IMR-90 (cell line): Measurements from ENCODE around the gene COPS9. TPM values are rescaled to one million over a fixed set of nuclear protein-coding genes. Genes with fewer than 3 reads are reported as not detected.

ENCODE experiments used
- ATAC-seq: fragments of 200-7000 bp; cut with Tn5 transposase; 2 replicates; pipeline ENCODE4 v1.9.1; 2020; ENCODE audit warnings: low read depth, mild to moderate bottlenecking, moderate library complexity
- BruUV-seq: library from RNA; stranded (reverse); fragments of 400-500 nt; replicated peaks from 2 replicates; lab custom pipeline; 2021; lab: Mats Ljungman, UMichigan
- CTCF ChIA-PET: fragments of 300-600 bp; formaldehyde crosslinking; extraction: SDS; loops from one replicate; lab custom pipeline; 2021; ENCODE audit warnings: antibody characterized with exemption; lab: Yijun Ruan, JAX
- POLR2A ChIA-PET: fragments of 300-600 bp; sonication (Branson Sonifier 250); formaldehyde crosslinking; loops from one replicate; lab custom pipeline; 2022; ENCODE audit warnings: antibody characterized with exemption; ENCODE audit not compliant: unreplicated experiment; lab: Charles Lee
- DNase-seq: peaks from one replicate; pipeline ENCODE4 v3.0.0; 2013
- H2AFZ ChIP-seq: replicated peaks from 2 replicates; pipeline ENCODE3; 2013; ENCODE audit warnings: low read length, mild to moderate bottlenecking; ENCODE audit not compliant: poor library complexity
- H2AK5ac ChIP-seq: 2 replicates; pipeline ENCODE4 v1.6.1; 2013; ENCODE audit warnings: low read depth, low read length, inconsistent platforms
- H2AK9ac ChIP-seq: replicated peaks from 2 replicates; pipeline ENCODE3; 2013; ENCODE audit warnings: mild to moderate bottlenecking, low read depth, low read length, moderate library complexity; ENCODE audit not compliant: poor library complexity
- H2BK120ac ChIP-seq: 2 replicates; pipeline ENCODE4 v1.6.1; 2013; ENCODE audit warnings: low read depth, low read length, inconsistent platforms
- H2BK15ac ChIP-seq: 3 replicates; pipeline ENCODE4 v1.6.1; 2013; ENCODE audit warnings: low read depth, low read length, inconsistent platforms
- H2BK20ac ChIP-seq: 2 replicates; pipeline ENCODE4 v1.6.1; 2013; ENCODE audit warnings: low read depth, mild to moderate bottlenecking, inconsistent platforms, low read length, moderate library complexity
- H2BK5ac ChIP-seq: 2 replicates; pipeline ENCODE4 v1.6.1; 2013; ENCODE audit warnings: mild to moderate bottlenecking, low read depth, low read length, inconsistent platforms; ENCODE audit not compliant: poor library complexity, severe bottlenecking
- H3K14ac ChIP-seq: replicated peaks from 2 replicates; pipeline ENCODE4 v1.6.1; 2013; ENCODE audit warnings: low read depth, low read length, inconsistent platforms
- H3K18ac ChIP-seq: 2 replicates; pipeline ENCODE4 v1.6.1; 2013; ENCODE audit warnings: low read depth, low read length, control low read depth
- H3K23ac ChIP-seq: 2 replicates; pipeline ENCODE4 v1.6.1; 2013; ENCODE audit warnings: low read depth, low read length, inconsistent platforms
- H3K27ac ChIP-seq: 2 replicates; pipeline ENCODE4 v1.5.1; 2013; ENCODE audit warnings: mild to moderate bottlenecking, control low read depth, low read length; ENCODE audit not compliant: insufficient read depth
- H3K27me3 ChIP-seq: 2 replicates; pipeline ENCODE4 v1.6.1; 2013; ENCODE audit warnings: low read length; ENCODE audit not compliant: control insufficient read depth, insufficient read depth
- H3K36me3 ChIP-seq: 2 replicates; pipeline ENCODE4 v1.6.1; 2013; ENCODE audit warnings: low read length, mixed read lengths; ENCODE audit not compliant: control insufficient read depth, insufficient read depth
- H3K4ac ChIP-seq: 2 replicates; pipeline ENCODE4 v1.6.1; 2013; ENCODE audit warnings: low read depth, low read length, inconsistent platforms
- H3K4me1 ChIP-seq: 2 replicates; pipeline ENCODE4 v1.6.1; 2013; ENCODE audit warnings: low read length, mixed read lengths; ENCODE audit not compliant: control insufficient read depth, insufficient read depth
- H3K4me2 ChIP-seq: 2 replicates; pipeline ENCODE4 v1.6.1; 2013; ENCODE audit warnings: low read depth, mild to moderate bottlenecking, control low read depth, low read length, moderate library complexity
- H3K4me3 ChIP-seq: 2 replicates; pipeline ENCODE4 v1.5.1; 2013; ENCODE audit warnings: low read depth, mild to moderate bottlenecking, control low read depth, low read length, moderate library complexity; ENCODE audit not compliant: insufficient read depth
- H3K56ac ChIP-seq: 2 replicates; pipeline ENCODE4 v1.6.1; 2013; ENCODE audit warnings: low read length, inconsistent platforms; ENCODE audit not compliant: insufficient read depth; ENCODE audit errors: extremely low read depth
- H3K79me1 ChIP-seq, 2 experiments: 2 replicates each; pipeline ENCODE4 v1.6.1; 2013; ENCODE audit warnings: low read length in 2 of 2, inconsistent platforms in 1 of 2, low read depth in 1 of 2
- H3K9ac ChIP-seq: 2 replicates; pipeline ENCODE4 v1.6.1; 2013; ENCODE audit warnings: low read depth, low read length, control low read depth
- H3K9me1 ChIP-seq: 2 replicates; pipeline ENCODE4 v1.6.1; 2013; ENCODE audit warnings: low read length, inconsistent platforms; ENCODE audit not compliant: insufficient read depth
- H3K9me3 ChIP-seq: 2 replicates; pipeline ENCODE4 v1.6.1; 2013; ENCODE audit warnings: low read length; ENCODE audit not compliant: control insufficient read depth, insufficient read depth
- H4K20me1 ChIP-seq: 2 replicates; pipeline ENCODE4 v1.6.1; 2013; ENCODE audit warnings: low read length, inconsistent platforms; ENCODE audit not compliant: insufficient read depth
- H4K5ac ChIP-seq: 2 replicates; pipeline ENCODE4 v1.6.1; 2013; ENCODE audit warnings: mild to moderate bottlenecking, low read depth, low read length, control low read depth
- H4K8ac ChIP-seq, 2 experiments: 2 replicates each; pipeline ENCODE4 v1.6.1; 2013; ENCODE audit warnings: low read depth in 2 of 2, low read length in 2 of 2, control low read depth in 1 of 2, inconsistent platforms in 1 of 2
- H4K91ac ChIP-seq: 2 replicates; pipeline ENCODE4 v1.6.1; 2013; ENCODE audit warnings: low read depth, low read length, inconsistent platforms; ENCODE audit not compliant: insufficient read depth
- BHLHE40 ChIP-seq: fragments of 150-350 bp; IDR thresholded peaks from 2 replicates; pipeline ENCODE4 v1.6.1; 2016; ENCODE audit warnings: mild to moderate bottlenecking, low read depth, low read length
- CEBPB ChIP-seq: IDR thresholded peaks from 2 replicates; pipeline ENCODE4 v1.6.1; 2012; ENCODE audit warnings: low read depth, low read length, improper control_type of control experiment
- CHD1 ChIP-seq: IDR thresholded peaks from 2 replicates; pipeline ENCODE4 v1.6.1; 2012; ENCODE audit warnings: low read depth, low read length, improper control_type of control experiment
- MAFK ChIP-seq: IDR thresholded peaks from 2 replicates; pipeline ENCODE4 v1.6.1; 2012; ENCODE audit warnings: low read depth, low read length, improper control_type of control experiment
- MAZ ChIP-seq: IDR thresholded peaks from 2 replicates; pipeline ENCODE4 v1.6.1; 2012; ENCODE audit warnings: low read depth, mild to moderate bottlenecking, low read length, improper control_type of control experiment, moderate library complexity, borderline replicate concordance
- NFE2L2 ChIP-seq: fragments of 150-350 bp; IDR thresholded peaks from 2 replicates; pipeline ENCODE4 v1.6.1; 2016; ENCODE audit warnings: low read depth, mild to moderate bottlenecking, low read length
- POLR2A ChIP-seq: IDR thresholded peaks from 2 replicates; pipeline ENCODE4 v1.6.1; 2012; ENCODE audit warnings: mild to moderate bottlenecking, low read depth, low read length
- RCOR1 ChIP-seq: IDR thresholded peaks from 2 replicates; pipeline ENCODE4 v1.6.1; 2012; ENCODE audit warnings: mild to moderate bottlenecking, low read length, improper control_type of control experiment; ENCODE audit not compliant: insufficient replicate concordance
- RFX5 ChIP-seq: IDR thresholded peaks from 2 replicates; pipeline ENCODE4 v1.8.0; 2012; ENCODE audit warnings: low read depth, mild to moderate bottlenecking, low read length, moderate library complexity
- SMC3 ChIP-seq: fragments of 150-350 bp; IDR thresholded peaks from 2 replicates; pipeline ENCODE4 v1.6.1; 2016; ENCODE audit warnings: low read depth, mild to moderate bottlenecking, antibody characterized with exemption, low read length, moderate library complexity
- WGBS, 2 experiments: methylation state at CpG; one replicate each; pipeline versions ENCODE4 v1.1.5 to v1.1.7; 2013; ENCODE audit warnings: missing lambda C conversion rate in 2 of 2; ENCODE audit not compliant: insufficient read length in 1 of 2; ENCODE audit errors: extremely low coverage in 2 of 2; 5-methylcytosine and 5-hydroxymethylcytosine counted together
- dilution Hi-C: fragments of 300-500 bp; cut with HindIII; formaldehyde crosslinking; loops from one replicate; pipeline ENCODE4 v1.14.3; 2018; ENCODE audit warnings: low sequenced_read_pairs; ENCODE audit not compliant: unreplicated experiment
- in situ Hi-C: fragments of 300-500 bp; cut with MboI; formaldehyde crosslinking; loops from 3 replicates; pipeline ENCODE4 v1.14.3; 2019; ENCODE audit warnings: low sequenced_read_pairs, inconsistent platforms, mixed read lengths
- intact Hi-C: fragments of 100-400 bp; cut with micrococcal nuclease; formaldehyde crosslinking; loops from 2 replicates; pipeline ENCODE4 v1.10.0; 2022
- polyA plus RNA-seq, 3 experiments: library from polyadenylated mRNA; depleted of rRNA; stranded (reverse); fragments of >200 nt; gene quantifications; 2 replicates each; pipeline ENCODE4 v1.2.3, GENCODE V29; 2012; ENCODE audit warnings: low replicate concordance in 1 of 3
- total RNA-seq: library from RNA; depleted of rRNA; stranded (reverse); fragments of >200 nt; gene quantifications from 2 replicates; pipeline ENCODE4 v1.2.3, GENCODE V29; 2012
- TF ChIP-seq, protein P1 (sequence below): fragments of 150-350 bp; IDR thresholded peaks from 2 replicates; pipeline ENCODE4 v1.6.1; 2016; ENCODE audit warnings: low read depth, mild to moderate bottlenecking, low read length, moderate library complexity, borderline replicate concordance
- TF ChIP-seq, protein P2 (sequence below): fragments of 150-350 bp; IDR thresholded peaks from 2 replicates; pipeline ENCODE4 v1.6.1; 2017; ENCODE audit warnings: mild to moderate bottlenecking, antibody characterized with exemption, low read length, low read depth

Gene COPS9
- total and polyA plus RNA-seq, 2 of the 4 experiments (the other 2 are of a cell fraction) = 85.9 to 309 TPM

DNA sequence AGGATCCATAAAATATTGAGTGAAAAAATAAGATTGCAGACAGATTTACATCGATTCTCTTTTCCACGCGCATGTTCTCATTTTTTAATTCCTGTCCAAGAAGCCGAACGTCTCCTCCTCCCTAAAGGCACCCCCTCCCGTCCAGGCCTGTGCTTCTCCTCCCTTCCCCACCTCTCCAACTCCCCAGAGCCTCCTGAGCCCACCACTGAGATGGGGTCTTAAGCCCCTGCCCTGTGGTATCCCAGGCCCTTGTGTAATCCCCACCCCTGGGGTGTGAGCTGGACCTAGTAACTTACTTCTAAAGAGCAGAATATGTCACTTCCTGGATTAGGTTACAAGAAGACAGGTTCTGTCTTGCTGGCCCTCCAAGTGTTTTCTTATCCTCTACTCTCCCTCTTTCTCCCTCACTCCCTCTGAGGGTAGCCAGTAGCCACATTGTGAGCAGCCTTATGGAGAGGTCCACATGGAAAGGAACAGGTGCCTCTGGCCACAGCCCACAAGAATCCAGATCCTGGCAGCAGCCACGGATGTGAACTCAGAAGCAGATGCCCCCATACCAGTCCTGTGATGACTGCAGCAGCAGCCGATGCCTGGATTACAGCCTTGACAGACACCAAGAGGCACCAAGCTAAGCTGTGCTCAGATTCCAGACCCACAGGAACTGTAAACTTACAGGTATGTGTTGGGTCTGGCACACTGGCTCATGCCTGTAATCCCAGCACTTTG is 44.0 kb upstream of the COPS9 start:
- in situ Hi-C loops = no loop called here

More for the DNA sequence above, 44.0 kb upstream of the COPS9 start:
- no peak overlapping the region for H2AFZ ChIP-seq
- no peaks in the 10 kb centered on the region; the same call in 1 of the 2 replicates for H3K9me3 ChIP-seq
- no peak overlapping the region for H4K91ac ChIP-seq
- H3K56ac ChIP-seq = no peak overlapping the region
- ChIA-PET CTCF (interaction anchor here (0.9 kb wide), 1 partner anchor 10 kb away, joined by 3 read pairs; no protein-coding TSS in a partner anchor), POLR2A (no interaction called here)
- H3K9me1 ChIP-seq = no peaks in the 10 kb centered on the region
- H4K5ac ChIP-seq = no peak overlapping the region
- H3K23ac ChIP-seq = no peak overlapping the region
- no peak overlapping the region for H2BK20ac ChIP-seq
- dilution Hi-C loops (no loop called here), intact Hi-C loops (no loop called here)
- DNase-seq = no peak
- BruUV-seq = no TSS peak
- H3K14ac ChIP-seq = no peak overlapping the region
- no peaks in the 10 kb centered on the region for H3K36me3 ChIP-seq
- no peak overlapping the region for H3K27ac ChIP-seq
- H4K8ac ChIP-seq = no peak overlapping the region
- no peak overlapping the region for H2BK120ac ChIP-seq
- H4K20me1 ChIP-seq = no peaks in the 10 kb centered on the region
- H3K4ac ChIP-seq = no peak overlapping the region
- no peak overlapping the region for H2BK5ac ChIP-seq
- no peak overlapping the region for H3K4me2 ChIP-seq
- no peak overlapping the region for H3K18ac ChIP-seq
- WGBS, 2 experiments = 20% methylated on average over 1 of the region's 8 CpGs; no CpG with 5 or more reads in 1 of the 2 experiments
- ATAC-seq = no peak
- no peaks in the 10 kb centered on the region for H3K4me1 ChIP-seq
- H2AK9ac ChIP-seq = no peak overlapping the region
- no peak overlapping the region for H3K9ac ChIP-seq
- H3K4me3 ChIP-seq = no peak overlapping the region
- H2AK5ac ChIP-seq = no peak overlapping the region
- H3K27me3 ChIP-seq = peaks cover 70% of the 10 kb centered on the region
- no peak overlapping the region for H2BK15ac ChIP-seq
- TF ChIP-seq POLR2A (no peak), SMC3 (no peak), RFX5 (no peak), RCOR1 (no peak), MAFK (no peak), CEBPB (no peak), CHD1 (no peak), BHLHE40 (no peak), MAZ (no peak), NFE2L2 (no peak)
- TF ChIP-seq, protein P1, sequence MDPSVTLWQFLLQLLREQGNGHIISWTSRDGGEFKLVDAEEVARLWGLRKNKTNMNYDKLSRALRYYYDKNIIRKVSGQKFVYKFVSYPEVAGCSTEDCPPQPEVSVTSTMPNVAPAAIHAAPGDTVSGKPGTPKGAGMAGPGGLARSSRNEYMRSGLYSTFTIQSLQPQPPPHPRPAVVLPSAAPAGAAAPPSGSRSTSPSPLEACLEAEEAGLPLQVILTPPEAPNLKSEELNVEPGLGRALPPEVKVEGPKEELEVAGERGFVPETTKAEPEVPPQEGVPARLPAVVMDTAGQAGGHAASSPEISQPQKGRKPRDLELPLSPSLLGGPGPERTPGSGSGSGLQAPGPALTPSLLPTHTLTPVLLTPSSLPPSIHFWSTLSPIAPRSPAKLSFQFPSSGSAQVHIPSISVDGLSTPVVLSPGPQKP = no peak
- TF ChIP-seq, protein P2, sequence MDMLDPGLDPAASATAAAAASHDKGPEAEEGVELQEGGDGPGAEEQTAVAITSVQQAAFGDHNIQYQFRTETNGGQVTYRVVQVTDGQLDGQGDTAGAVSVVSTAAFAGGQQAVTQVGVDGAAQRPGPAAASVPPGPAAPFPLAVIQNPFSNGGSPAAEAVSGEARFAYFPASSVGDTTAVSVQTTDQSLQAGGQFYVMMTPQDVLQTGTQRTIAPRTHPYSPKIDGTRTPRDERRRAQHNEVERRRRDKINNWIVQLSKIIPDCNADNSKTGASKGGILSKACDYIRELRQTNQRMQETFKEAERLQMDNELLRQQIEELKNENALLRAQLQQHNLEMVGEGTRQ = no peak
- H3K79me1 ChIP-seq = no peaks in the 10 kb centered on the region
